PC-3 (cell line): ENCODE results near the gene LNX2. TPM values are rescaled to one million over a fixed set of nuclear protein-coding genes. Genes with fewer than 3 reads are reported as not detected.

Experiments
- ATAC-seq: fragments of 200-7000 bp; cut with Tn5 transposase; 2 replicates; pipeline ENCODE4 v1.9.1; 2020; ENCODE audit warnings: mild to moderate bottlenecking, moderate library complexity
- BruUV-seq: library from RNA; stranded (reverse); fragments of 400-500 nt; replicated peaks from 2 replicates; lab custom pipeline; 2021; lab: Mats Ljungman, UMichigan
- CTCF ChIA-PET: fragments of 300-600 bp; sonication (Branson Sonifier 250); formaldehyde crosslinking; loops from one replicate; lab custom pipeline; 2022; ENCODE audit warnings: antibody characterized with exemption; lab: Charles Lee
- POLR2A ChIA-PET: fragments of 300-600 bp; sonication (Branson Sonifier 250); formaldehyde crosslinking; loops from one replicate; lab custom pipeline; 2022; ENCODE audit warnings: antibody characterized with exemption; ENCODE audit not compliant: unreplicated experiment; lab: Charles Lee
- DNase-seq: peaks from one replicate; pipeline ENCODE4 v3.0.0-alpha.2; 2015
- H2AFZ ChIP-seq: fragments of 300-600 bp; sonication (generic); 2 replicates; pipeline ENCODE4 v1.6.0; 2016; ENCODE audit warnings: antibody characterized with exemption, low read length
- H3F3A ChIP-seq: fragments of 300-600 bp; sonication (generic); one replicate; pipeline ENCODE4 v1.6.0; 2017; ENCODE audit warnings: antibody characterized with exemption, low read length, control low read depth, mild to moderate bottlenecking; ENCODE audit not compliant: unreplicated experiment
- H3K27ac ChIP-seq: fragments of 300-600 bp; sonication (generic); 2 replicates; pipeline ENCODE4 v1.5.1; 2016; ENCODE audit warnings: mild to moderate bottlenecking, low read length
- H3K27me3 ChIP-seq: fragments of 300-600 bp; sonication (generic); 2 replicates; pipeline ENCODE4 v1.6.1; 2016; ENCODE audit warnings: low read length, mixed read lengths
- H3K36me3 ChIP-seq: fragments of 300-600 bp; sonication (generic); 2 replicates; pipeline ENCODE4 v1.6.1; 2016; ENCODE audit warnings: low read depth, mixed run types, low read length, mixed read lengths
- H3K4me1 ChIP-seq: fragments of 300-600 bp; sonication (generic); 2 replicates; pipeline ENCODE4 v1.5.1; 2016; ENCODE audit warnings: low read length; ENCODE audit not compliant: insufficient read depth
- H3K4me2 ChIP-seq: fragments of 300-600 bp; sonication (generic); 2 replicates; pipeline ENCODE4 v1.6.0; 2016; ENCODE audit warnings: low read length
- H3K4me3 ChIP-seq: fragments of 300-600 bp; sonication (generic); 2 replicates; pipeline ENCODE4 v1.5.1; 2016; ENCODE audit warnings: mild to moderate bottlenecking, low read length, mixed read lengths
- H3K79me2 ChIP-seq: fragments of 300-600 bp; sonication (generic); 2 replicates; pipeline ENCODE4 v1.6.1; 2017; ENCODE audit warnings: low read length, mixed read lengths
- H3K9ac ChIP-seq: fragments of 300-600 bp; sonication (generic); 2 replicates; pipeline ENCODE4 v1.6.0; 2016; ENCODE audit warnings: mild to moderate bottlenecking, low read length
- H3K9me2 ChIP-seq: fragments of 300-600 bp; sonication (generic); replicated peaks from 2 replicates; pipeline ENCODE4 v1.6.1; 2016; ENCODE audit warnings: mixed run types, low read length, mixed read lengths
- H3K9me3 ChIP-seq: fragments of 300-600 bp; sonication (generic); 2 replicates; pipeline ENCODE4 v1.6.1; 2016; ENCODE audit warnings: low read length, mixed read lengths
- H4K20me1 ChIP-seq: fragments of 300-600 bp; sonication (generic); 2 replicates; pipeline ENCODE4 v1.6.1; 2016; ENCODE audit warnings: low read length, mixed read lengths
- CTCF ChIP-seq: fragments of 300-600 bp; sonication (generic); conservative IDR thresholded peaks from 2 replicates; pipeline ENCODE4 v1.5.1; 2017; ENCODE audit warnings: antibody characterized with exemption, low read depth, mild to moderate bottlenecking, low read length
- EZH2 ChIP-seq: fragments of 300-600 bp; sonication (generic); IDR thresholded peaks from one replicate; pipeline ENCODE4 v1.6.1; 2017; ENCODE audit warnings: antibody characterized with exemption, mild to moderate bottlenecking, low read length; ENCODE audit not compliant: unreplicated experiment
- EZH2phosphoT487 ChIP-seq: fragments of 300-600 bp; sonication (generic); IDR thresholded peaks from 2 replicates; pipeline ENCODE4 v1.6.1; 2018; ENCODE audit warnings: mild to moderate bottlenecking, antibody characterized with exemption, low read length, borderline replicate concordance
- intact Hi-C: fragments of 100-400 bp; cut with micrococcal nuclease; formaldehyde crosslinking; loops from 2 replicates; pipeline ENCODE4 v1.9.0; 2023
- total RNA-seq: library from RNA; depleted of rRNA; stranded (reverse); fragments of >200 nt; gene quantifications from 2 replicates; pipeline ENCODE4 v1.2.3, GENCODE V29; 2014

Gene LNX2
- total RNA-seq, 1 experiment from 2014 or later = 6.0 TPM

GRCh38 chr13:27632648-27633047 lies 12.3 kb upstream of the LNX2 start:
- Histone ChIP-seq H3K4me2 (no peak overlapping the region), H3K9ac (no peak overlapping the region), H3K4me1 (no peaks in the 10 kb centered on the region), H4K20me1 (no peaks in the 10 kb centered on the region), H3K9me2 (no peaks in the 10 kb centered on the region), H3K36me3 (no peaks in the 10 kb centered on the region), H3K9me3 (no peaks in the 10 kb centered on the region), H3K4me3 (no peak overlapping the region), H2AFZ (no peak overlapping the region), H3K79me2 (peaks cover 33% of the 10 kb centered on the region), H3K27me3 (no peaks in the 10 kb centered on the region), H3F3A (no peaks in the 10 kb centered on the region), H3K27ac (no peak overlapping the region)
- DNase-seq (no peak), ATAC-seq (no peak)
- TF ChIP-seq CTCF (no peak), EZH2phosphoT487 (no peak), EZH2 (no peak)
- intact Hi-C loops = no loop called here
- ChIA-PET POLR2A (interaction anchor here (0.7 kb wide), 2 partner anchors 380 to 512 kb away, joined by 3 to 5 read pairs; no protein-coding TSS in a partner anchor), CTCF (no interaction called here)
- no TSS peak for BruUV-seq

- ChIA-PET POLR2A (interaction anchor here (0.7 kb wide), 1 partner anchor 380 kb away, joined by 5 read pairs; no protein-coding TSS in a partner anchor), CTCF (no interaction called here)
- no peaks in the 10 kb centered on the region for H3K36me3 ChIP-seq
- H2AFZ ChIP-seq = no peak overlapping the region
- BruUV-seq = no TSS peak
- DNase-seq = no peak
- no peaks in the 10 kb centered on the region for H3K4me1 ChIP-seq
- H4K20me1 ChIP-seq = no peaks in the 10 kb centered on the region
- H3K27me3 ChIP-seq = no peaks in the 10 kb centered on the region
- peaks cover 33% of the 10 kb centered on the region for H3K79me2 ChIP-seq
- H3F3A ChIP-seq = no peaks in the 10 kb centered on the region
- H3K27ac ChIP-seq = no peak overlapping the region
- H3K9me3 ChIP-seq = no peaks in the 10 kb centered on the region
- TF ChIP-seq EZH2phosphoT487 (no peak), CTCF (no peak), EZH2 (no peak)
- H3K4me2 ChIP-seq = no peak overlapping the region
- no peak for ATAC-seq
- H3K4me3 ChIP-seq = no peak overlapping the region
- intact Hi-C loops = no loop called here
- no peak overlapping the region for H3K9ac ChIP-seq
- no peaks in the 10 kb centered on the region for H3K9me2 ChIP-seq
Measured at GRCh38 chr13:27632214-27632613, 11.9 kb upstream of the LNX2 start.

- ATAC-seq (no peak), DNase-seq (no peak)
- intact Hi-C loops = no loop called here
- Histone ChIP-seq H3K27me3 (no peaks in the 10 kb centered on the region), H3K4me2 (no peak overlapping the region), H3K79me2 (peaks cover 34% of the 10 kb centered on the region), H3K36me3 (no peaks in the 10 kb centered on the region), H3F3A (no peaks in the 10 kb centered on the region), H3K9me3 (no peaks in the 10 kb centered on the region), H4K20me1 (no peaks in the 10 kb centered on the region), H3K27ac (no peak overlapping the region), H3K9me2 (no peaks in the 10 kb centered on the region), H3K4me1 (no peaks in the 10 kb centered on the region), H2AFZ (no peak overlapping the region), H3K9ac (no peak overlapping the region), H3K4me3 (no peak overlapping the region)
- TF ChIP-seq EZH2 (no peak), EZH2phosphoT487 (no peak), CTCF (no peak)
- CTCF ChIA-PET = no interaction called here
- BruUV-seq = no TSS peak
- POLR2A ChIA-PET = no interaction called here
Measured at GRCh38 chr13:27631665-27632064, 11.3 kb upstream of the LNX2 start.
